H1 (cell line): ENCODE results near the gene LRRK1.

ENCODE experiments used
- CEBPB ChIP-seq: IDR thresholded peaks from 2 replicates; pipeline ENCODE4 v1.6.1; 2012; ENCODE audit warnings: low read depth, low read length
- EGR1 ChIP-seq: IDR thresholded peaks from 2 replicates; pipeline ENCODE4 v1.6.1; 2011; ENCODE audit warnings: low read depth, low read length, borderline replicate concordance
- EZH2 ChIP-seq: fragments of 200-600 bp; sonication (generic); IDR thresholded peaks from 2 replicates; pipeline ENCODE4 v1.7.1; 2012; ENCODE audit warnings: low read depth, mild to moderate bottlenecking, moderate library complexity, low read length, inconsistent platforms; ENCODE audit not compliant: severe bottlenecking
- POLR2A ChIP-seq, 2 experiments: IDR thresholded peaks; 1 replicate in 1 of 2; 2 replicates in 1 of 2; pipeline ENCODE4 v1.6.1; 2011; ENCODE audit warnings: low read depth in 2 of 2, low read length in 2 of 2, mild to moderate bottlenecking in 2 of 2; ENCODE audit errors: control extremely low read depth in 1 of 2
- POLR2AphosphoS5 ChIP-seq: IDR thresholded peaks from 2 replicates; pipeline ENCODE4 v1.6.1; 2011; ENCODE audit warnings: low read depth, low read length
- RAD21 ChIP-seq, 2 experiments: IDR thresholded peaks in 1 of 2; conservative IDR thresholded peaks in 1 of 2; 2 replicates each; pipeline ENCODE4 v1.6.1; 2011; ENCODE audit warnings: low read depth in 2 of 2, low read length in 2 of 2, improper control_type of control experiment in 1 of 2, inconsistent platforms in 1 of 2, mild to moderate bottlenecking in 1 of 2, moderate library complexity in 1 of 2
- TAF1 ChIP-seq: IDR thresholded peaks from 2 replicates; pipeline ENCODE4 v1.6.1; 2011; ENCODE audit warnings: mild to moderate bottlenecking, low read depth, low read length
- YY1 ChIP-seq: IDR thresholded peaks from 2 replicates; pipeline ENCODE4 v1.6.1; 2011; ENCODE audit warnings: low read depth, mild to moderate bottlenecking, low read length
- ZNF274 ChIP-seq: IDR thresholded peaks from 2 replicates; pipeline ENCODE4 v1.7.0; 2012; ENCODE audit warnings: low read length, borderline replicate concordance; ENCODE audit errors: extremely low read depth
- TF ChIP-seq, protein P1 (sequence below), 3 experiments: IDR thresholded peaks; 1 replicate in 2 of 3; 2 replicates in 1 of 3; pipeline versions ENCODE4 v1.5.1 to v1.6.1; 2011; ENCODE audit warnings: low read length in 3 of 3, mild to moderate bottlenecking in 3 of 3, inconsistent platforms in 2 of 3, low read depth in 1 of 3, moderate library complexity in 1 of 3; ENCODE audit not compliant: insufficient read depth in 1 of 3; ENCODE audit errors: control extremely low read depth in 1 of 3

DNA sequence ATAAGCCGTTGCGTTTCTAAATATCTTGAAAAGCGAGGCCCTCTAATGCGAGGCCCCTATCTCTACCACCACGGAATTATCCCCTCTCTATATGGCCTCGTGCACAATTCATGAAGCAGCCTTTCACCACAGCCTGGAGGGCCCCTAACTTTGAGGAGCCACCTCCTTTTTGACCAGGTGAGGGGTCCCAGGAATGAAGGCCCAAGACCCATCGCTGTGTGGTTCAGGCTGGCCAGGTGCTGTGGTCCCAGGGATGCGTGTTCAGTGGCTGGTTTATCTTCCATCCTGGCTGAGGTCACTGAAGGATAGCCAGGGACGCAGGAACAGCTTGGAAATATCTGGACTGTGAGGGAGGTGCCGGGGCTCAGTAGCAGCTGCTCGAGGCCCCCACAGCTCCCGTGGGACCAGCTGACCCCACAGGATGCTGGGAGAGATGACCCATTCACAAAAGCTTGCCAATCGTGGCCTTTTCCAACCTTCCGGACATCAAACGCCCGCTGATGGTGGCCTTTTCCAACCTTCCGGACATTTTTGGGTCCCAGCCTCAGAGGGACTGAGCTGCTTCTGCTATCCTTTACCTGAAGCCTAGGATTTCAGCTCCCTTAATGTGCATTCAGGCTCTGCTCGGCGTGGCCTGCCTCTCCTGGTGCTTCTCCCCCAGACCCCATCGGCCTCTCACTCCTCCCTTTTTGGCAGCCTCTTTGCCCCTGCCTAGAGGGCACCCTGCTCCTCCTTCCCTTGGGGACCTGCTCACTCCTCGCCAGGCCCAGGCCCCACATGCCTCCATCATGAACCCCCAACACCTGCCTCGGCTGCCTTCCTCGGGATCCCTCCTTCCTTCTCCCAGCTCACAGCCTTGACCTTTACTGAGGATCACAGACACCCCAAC, 191.8 kb downstream of the LRRK1 start:
- TF ChIP-seq, protein P1, sequence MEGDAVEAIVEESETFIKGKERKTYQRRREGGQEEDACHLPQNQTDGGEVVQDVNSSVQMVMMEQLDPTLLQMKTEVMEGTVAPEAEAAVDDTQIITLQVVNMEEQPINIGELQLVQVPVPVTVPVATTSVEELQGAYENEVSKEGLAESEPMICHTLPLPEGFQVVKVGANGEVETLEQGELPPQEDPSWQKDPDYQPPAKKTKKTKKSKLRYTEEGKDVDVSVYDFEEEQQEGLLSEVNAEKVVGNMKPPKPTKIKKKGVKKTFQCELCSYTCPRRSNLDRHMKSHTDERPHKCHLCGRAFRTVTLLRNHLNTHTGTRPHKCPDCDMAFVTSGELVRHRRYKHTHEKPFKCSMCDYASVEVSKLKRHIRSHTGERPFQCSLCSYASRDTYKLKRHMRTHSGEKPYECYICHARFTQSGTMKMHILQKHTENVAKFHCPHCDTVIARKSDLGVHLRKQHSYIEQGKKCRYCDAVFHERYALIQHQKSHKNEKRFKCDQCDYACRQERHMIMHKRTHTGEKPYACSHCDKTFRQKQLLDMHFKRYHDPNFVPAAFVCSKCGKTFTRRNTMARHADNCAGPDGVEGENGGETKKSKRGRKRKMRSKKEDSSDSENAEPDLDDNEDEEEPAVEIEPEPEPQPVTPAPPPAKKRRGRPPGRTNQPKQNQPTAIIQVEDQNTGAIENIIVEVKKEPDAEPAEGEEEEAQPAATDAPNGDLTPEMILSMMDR (IDR thresholded peaks at IDR 0.05; ENCODE audit: control extremely low read depth in 1 of 3, insufficient read depth in 1 of 3, low read depth in 1 of 3, low read length in 3 of 3): no peak
- TF ChIP-seq POLR2A (IDR thresholded peaks at IDR 0.05; ENCODE audit: control extremely low read depth in 1 of 2, low read depth in 2 of 2, low read length in 2 of 2): no peak
- TF ChIP-seq POLR2AphosphoS5: no peak
- TF ChIP-seq ZNF274: no peak
- TF ChIP-seq TAF1: no peak
- no peak for TF ChIP-seq YY1
- no peak for TF ChIP-seq RAD21 (IDR thresholded peaks at IDR 0.05 in 1 of 2, conservative IDR thresholded peaks at IDR 0.05 in 1 of 2; ENCODE audit: low read depth in 2 of 2, low read length in 2 of 2)
- TF ChIP-seq CEBPB: no peak
- no peak for TF ChIP-seq EZH2
- no peak for TF ChIP-seq EGR1
